Measurements from ENCODE around the gene CTRB2. TPM values are rescaled to one million over a fixed set of nuclear protein-coding genes. Genes with fewer than 3 reads are reported as not detected.

CTRB2 gene
- total RNA-seq, 1 experiment from 2014 or later = 5.8 TPM

- H3K4me1 Mint-ChIP-seq = peaks cover 16% of the 10 kb centered on the region
- H3K4me3 Mint-ChIP-seq = no peak overlapping the region
- H3K27ac Mint-ChIP-seq = no peak overlapping the region
- DNase-seq (ENCODE audit: low spot score) (peak; percentile 8), ATAC-seq (no peak)
- POLR2A ChIA-PET = no interaction called here
- no peaks in the 10 kb centered on the region for H3K27me3 Mint-ChIP-seq (ENCODE audit: low read depth)
- no peaks in the 10 kb centered on the region for H3K9me3 Mint-ChIP-seq
- TF ChIP-seq ZBTB43 (CRISPR knock-in tag; IDR thresholded peaks at IDR 0.05) = 0 out of 2 replicates have a peak, but pooled peaks have one; percentile 33
- TF ChIP-seq GTF2I (CRISPR knock-in tag; conservative IDR thresholded peaks at IDR 0.05) = no peak
- peaks cover 37% of the 10 kb centered on the region for H3K36me3 Mint-ChIP-seq
- CTCF ChIA-PET = interaction anchor here (0.8 kb wide), 1 partner anchor 148 kb away, joined by 5 read pairs; no protein-coding TSS in a partner anchor
These were observed 29.9 kb upstream of the CTRB2 start for GRCh38 chr16:75236736-75237397.

GRCh38 chr16:75236232-75236631, 29.3 kb upstream of the CTRB2 start:
- CTCF ChIA-PET = interaction anchor here (0.8 kb wide), 1 partner anchor 149 kb away, joined by 5 read pairs; no protein-coding TSS in a partner anchor
- Mint-ChIP-seq H3K4me3 (no peak overlapping the region), H3K9me3 (no peaks in the 10 kb centered on the region), H3K27me3 (ENCODE audit: low read depth) (no peaks in the 10 kb centered on the region), H3K36me3 (peaks cover 36% of the 10 kb centered on the region), H3K4me1 (peaks cover 16% of the 10 kb centered on the region), H3K27ac (peak overlapping the region; percentile 45; the same call in 1 of the 2 replicates)
- POLR2A ChIA-PET = interaction anchor here (0.5 kb wide), 1 partner anchor 116 kb away, joined by 4 read pairs; no protein-coding TSS in a partner anchor
- ATAC-seq (no peak), DNase-seq (ENCODE audit: low spot score) (no peak)
- TF ChIP-seq ZNF281 (CRISPR knock-in tag; IDR thresholded peaks at IDR 0.05) = no peak
- no peak for TF ChIP-seq OVOL2 (CRISPR knock-in tag; IDR thresholded peaks at IDR 0.05; ENCODE audit: borderline replicate concordance)
- no peak for TF ChIP-seq ATF2 (CRISPR knock-in tag; IDR thresholded peaks at IDR 0.05; ENCODE audit: borderline replicate concordance, low read depth)

- Mint-ChIP-seq H3K4me3 (no peak overlapping the region), H3K4me1 (peaks cover 12% of the 10 kb centered on the region), H3K27me3 (ENCODE audit: low read depth) (no peaks in the 10 kb centered on the region), H3K9me3 (no peaks in the 10 kb centered on the region), H3K36me3 (peaks cover 33% of the 10 kb centered on the region), H3K27ac (no peak overlapping the region)
- POLR2A ChIA-PET = interaction anchor here (0.5 kb wide), 1 partner anchor 116 kb away, joined by 4 read pairs; no protein-coding TSS in a partner anchor
- DNase-seq (ENCODE audit: low spot score) (peak; percentile 8), ATAC-seq (no peak)
- TF ChIP-seq USF1 (CRISPR knock-in tag; IDR thresholded peaks at IDR 0.05) = no peak
- no peak for TF ChIP-seq ZNF423 (CRISPR knock-in tag; IDR thresholded peaks at IDR 0.05)
- TF ChIP-seq CREM (CRISPR knock-in tag; IDR thresholded peaks at IDR 0.05) = no peak
- TF ChIP-seq AR (CRISPR knock-in tag; IDR thresholded peaks at IDR 0.05) = no peak
- TF ChIP-seq ZMAT4 (CRISPR knock-in tag; IDR thresholded peaks at IDR 0.05) = no peak
- TF ChIP-seq NR1H2 (CRISPR knock-in tag; IDR thresholded peaks at IDR 0.05) = no peak
- no peak for TF ChIP-seq ERG (CRISPR knock-in tag; IDR thresholded peaks at IDR 0.05)
- TF ChIP-seq CTCF (IDR thresholded peaks at IDR 0.05) = no peak
- CTCF ChIA-PET = interaction anchor here (2.8 kb wide), 1 partner anchor 9 kb away, joined by 44 read pairs; no protein-coding TSS in a partner anchor
These were observed 28.8 kb upstream of the CTRB2 start for GRCh38 chr16:75235721-75236193.

All from WTC11 (cell line).